GM18907 (cell line): ENCODE results near the gene KRABD2.
"Not testable (repeated sequence)": the region's sequence is repeated elsewhere in the genome, so short reads cannot be mapped to it uniquely, and the experiment has no call there.

ENCODE experiments used
- ATAC-seq: cut with Tn5 transposase; IDR thresholded peaks from one replicate; pipeline ENCODE4 v1.9.1; 2021; ENCODE audit warnings: mild to moderate bottlenecking, moderate library complexity; ENCODE audit not compliant: unreplicated experiment

The KRABD2 gene

DNA sequence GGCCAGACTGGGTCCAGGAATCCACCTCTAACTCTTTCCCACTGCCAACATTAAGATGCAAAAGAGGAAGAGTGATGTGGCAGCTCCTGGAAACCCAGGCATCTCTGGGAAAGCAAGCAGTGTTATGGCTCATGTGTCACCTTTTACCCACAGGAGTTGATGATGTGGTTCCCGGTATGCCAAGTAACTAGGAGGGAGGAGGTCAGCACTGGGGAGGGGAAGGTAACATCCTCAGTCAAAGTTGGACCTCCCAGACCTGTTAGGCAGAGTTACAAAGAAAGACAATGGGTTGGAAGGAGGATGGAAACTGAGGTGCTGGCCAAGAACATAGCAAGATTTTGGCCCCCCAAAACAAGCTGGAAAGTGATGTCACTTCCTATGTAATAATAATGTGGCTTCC, 11.4 kb downstream of the KRABD2 start:
- ATAC-seq = no peak

DNA sequence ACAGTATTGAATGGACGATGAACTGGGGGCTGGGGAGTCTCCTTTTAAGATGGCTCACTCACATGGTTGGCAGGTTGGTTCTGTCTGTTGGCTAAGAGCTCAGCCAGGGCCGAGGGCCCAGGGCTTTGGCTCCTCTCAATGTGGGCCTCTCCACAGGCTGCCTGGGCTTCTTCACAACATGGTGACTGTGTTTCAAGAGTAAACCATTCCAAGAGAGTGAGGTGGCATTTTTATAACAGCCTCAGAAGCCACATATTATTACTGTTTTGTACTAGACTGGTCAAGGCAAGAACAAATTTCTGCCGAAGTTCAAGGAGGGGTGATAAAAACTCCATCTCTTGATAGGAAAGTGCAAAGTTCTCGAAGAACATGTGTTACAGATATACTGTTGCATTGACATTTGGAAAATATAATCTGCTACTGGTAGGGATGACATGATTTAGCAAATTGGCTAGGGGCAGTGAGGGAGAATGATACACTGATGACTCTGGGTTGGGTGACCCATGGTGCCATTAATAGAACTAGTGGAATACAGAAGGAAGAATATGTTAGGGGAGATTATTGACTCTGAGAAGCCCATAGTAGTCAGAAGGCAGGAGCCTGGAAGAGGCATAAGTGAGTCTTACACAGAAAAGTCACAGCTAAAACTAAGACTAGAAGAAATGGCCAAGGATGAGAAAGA, 13.7 kb downstream of the KRABD2 start:
- ATAC-seq = no peak

- no peak for ATAC-seq
These were observed 15.8 kb downstream of the KRABD2 start for GRCh38 chr17:8360751-8361150.

GRCh38 chr17:8360260-8360659, 16.2 kb downstream of the KRABD2 start:
- ATAC-seq = no peak

- no peak for ATAC-seq
These were observed 16.7 kb downstream of the KRABD2 start for GRCh38 chr17:8359769-8360168.

GRCh38 chr17:8357910-8358309, 18.6 kb downstream of the KRABD2 start:
- no peak for ATAC-seq

- ATAC-seq = no peak
These were observed 22.3 kb downstream of the KRABD2 start for GRCh38 chr17:8354236-8354635.

- ATAC-seq = no peak
These were observed 22.8 kb downstream of the KRABD2 start for GRCh38 chr17:8353736-8354135.

GRCh38 chr17:8350339-8350738, 26.2 kb downstream of the KRABD2 start:
- ATAC-seq = no peak

DNA sequence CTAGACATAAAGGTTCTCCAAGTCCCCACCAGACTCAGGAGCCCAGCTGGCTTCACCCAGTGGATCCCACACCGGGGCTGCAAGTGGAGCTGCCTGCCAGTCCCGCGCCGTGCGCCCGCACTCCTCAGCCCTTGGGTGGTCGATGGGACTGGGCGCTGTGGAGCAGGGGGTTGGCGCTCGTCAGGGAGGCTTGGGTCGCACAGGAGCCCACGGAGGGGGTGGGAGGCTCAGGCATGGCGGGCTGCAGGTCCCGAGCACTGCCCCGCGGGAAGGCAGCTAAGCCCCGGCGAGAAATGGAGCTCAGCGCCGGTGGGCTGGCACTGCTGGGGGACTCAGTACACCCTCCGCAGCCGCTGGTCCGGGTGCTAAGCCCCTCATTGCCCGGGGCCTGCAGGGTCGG, 29.5 kb downstream of the KRABD2 start:
- not testable (repeated sequence) for ATAC-seq

GRCh38 chr17:8345951-8346665, 30.4 kb downstream of the KRABD2 start:
- no peak for ATAC-seq

DNA sequence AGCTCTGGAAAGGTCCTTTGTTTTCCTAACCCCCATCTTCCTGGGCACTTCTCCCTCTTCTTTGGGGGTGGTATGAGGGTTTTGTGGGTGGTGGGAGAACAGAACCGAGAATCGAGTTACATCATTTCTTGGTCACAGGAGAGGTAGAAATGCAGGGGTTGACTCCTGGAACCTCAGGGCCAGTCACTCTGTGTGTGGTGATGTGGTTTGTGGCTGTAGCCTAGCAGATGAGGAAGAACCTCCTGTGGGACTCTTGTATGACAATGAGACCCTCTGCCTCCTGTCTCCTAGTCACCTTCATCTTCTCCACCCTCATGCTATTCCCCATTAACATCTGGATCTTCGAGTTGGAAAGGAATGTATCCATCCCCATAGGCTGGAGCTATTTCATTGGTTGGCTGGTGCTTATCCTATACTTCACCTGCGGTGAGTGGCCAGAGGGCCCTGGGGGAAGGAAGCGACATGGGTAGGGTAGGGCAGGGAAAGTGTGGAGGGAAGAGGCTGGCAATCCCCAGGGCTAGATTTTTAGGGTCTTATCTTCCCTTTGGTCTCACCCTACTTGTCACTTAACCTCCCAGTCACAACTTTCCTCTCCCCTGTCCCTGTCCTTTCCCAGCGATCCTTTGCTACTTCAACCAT, 31.3 kb downstream of the KRABD2 start:
- no peak for ATAC-seq

DNA sequence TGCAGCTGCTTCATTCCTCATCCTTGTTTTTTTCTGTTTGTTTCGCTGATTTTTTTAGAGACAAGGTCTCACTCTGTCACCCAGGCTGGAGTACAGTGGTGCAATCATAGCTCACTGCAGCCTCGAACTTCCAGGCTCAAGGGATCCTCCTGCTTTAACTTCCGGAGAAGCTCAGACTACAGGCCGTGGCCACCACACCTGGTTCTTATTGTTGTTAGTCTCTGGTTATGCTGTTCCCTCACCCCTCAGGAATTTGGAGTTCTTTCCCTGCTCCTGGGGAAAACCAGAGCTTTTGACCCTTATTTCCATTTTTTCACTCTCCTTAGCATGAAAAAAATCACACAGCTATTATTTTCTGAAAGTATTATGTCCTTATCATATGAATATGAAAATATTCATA, 35.0 kb downstream of the KRABD2 start:
- no peak for ATAC-seq

- no peak for ATAC-seq
These were observed 37.0 kb downstream of the KRABD2 start, which contains the start of gene ODF4 for GRCh38 chr17:8339540-8339939. Gene ODF4, plus strand, starts transcription at chr17:8339840. Its CDS starts 212 bp downstream, at chr17:8340052.

DNA sequence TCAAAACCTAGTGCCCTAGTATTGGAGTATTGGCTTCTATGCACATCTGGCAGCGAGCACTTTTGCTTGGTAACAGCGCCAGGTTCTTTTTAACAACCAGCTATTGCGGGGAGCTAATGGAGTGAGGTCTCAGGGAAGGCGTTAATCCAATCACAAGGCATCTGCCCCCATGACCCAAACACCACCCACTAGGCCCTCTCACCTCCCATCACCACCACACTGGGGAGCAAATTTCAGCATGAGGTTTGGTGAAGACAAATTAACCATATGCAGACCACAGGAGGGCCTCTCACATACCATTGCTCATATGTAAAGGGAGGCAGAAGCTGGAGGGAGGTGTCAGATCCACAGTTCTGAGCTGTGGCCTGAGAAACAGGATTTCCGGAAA, 37.8 kb downstream of the KRABD2 start:
- ATAC-seq = no peak

DNA sequence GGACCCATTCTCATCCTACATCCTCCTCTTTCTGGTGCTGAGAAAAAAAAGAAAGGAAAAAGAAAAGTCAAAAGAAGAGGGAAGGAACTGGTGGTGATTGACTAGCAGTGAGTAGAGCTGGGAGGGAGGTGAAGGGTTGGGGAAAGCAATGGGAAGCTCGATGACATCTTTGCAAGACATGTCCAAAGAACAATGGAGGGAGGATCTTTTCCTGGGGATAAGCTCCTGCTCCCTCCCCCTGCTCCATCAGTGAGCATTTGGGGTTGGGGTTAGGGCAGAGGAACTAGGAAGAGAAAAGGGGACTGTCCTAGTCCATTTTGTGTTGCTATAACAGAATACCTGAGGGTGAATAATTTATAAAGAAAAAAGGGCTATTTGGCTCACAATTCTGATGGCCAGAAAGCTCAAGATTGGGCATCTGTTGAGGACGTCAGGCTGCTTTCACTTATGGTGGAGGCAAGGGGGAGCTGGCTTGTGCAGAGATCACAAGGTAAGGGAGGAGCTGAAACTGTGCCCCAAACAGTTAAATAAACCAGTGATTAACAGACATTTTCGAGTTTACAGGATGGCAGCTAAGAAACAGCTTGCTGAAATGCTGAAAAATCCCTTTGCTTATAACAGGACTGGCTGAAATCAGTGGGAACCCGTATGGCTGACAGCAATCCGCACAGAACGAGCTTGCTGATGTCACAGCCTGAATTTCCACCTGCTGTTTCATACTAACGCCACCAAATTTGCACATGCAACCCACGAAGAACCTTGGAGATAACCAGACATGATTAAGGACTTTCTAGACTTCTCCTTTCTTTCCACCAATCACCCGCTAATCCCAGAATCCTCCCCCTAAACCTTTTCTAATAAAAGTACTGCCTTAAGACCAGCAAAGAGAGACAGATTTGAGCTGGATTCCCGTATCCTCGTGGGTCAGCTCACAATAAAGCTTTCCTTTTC, 38.4 kb downstream of the KRABD2 start:
- no peak for ATAC-seq

DNA sequence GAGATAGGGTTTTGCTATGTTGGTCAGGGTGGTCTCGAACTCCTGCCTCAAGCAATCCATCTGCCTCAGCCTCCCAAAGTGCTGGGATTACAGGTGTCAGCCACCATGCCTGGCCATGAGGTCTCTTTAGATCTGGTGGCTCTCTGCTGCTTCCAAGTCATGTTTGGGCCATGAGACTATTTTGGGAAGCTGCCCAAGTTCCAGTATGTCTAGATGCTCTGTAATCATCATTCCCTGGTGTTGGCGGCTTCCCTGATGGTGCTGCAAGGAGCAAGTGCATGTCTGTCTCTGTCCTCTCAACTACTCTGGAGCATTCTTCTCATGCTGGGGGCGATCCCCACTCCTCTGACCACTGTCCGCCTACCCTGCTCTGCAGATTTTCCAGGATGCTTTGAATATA, 43.2 kb downstream of the KRABD2 start:
- ATAC-seq = no peak

DNA sequence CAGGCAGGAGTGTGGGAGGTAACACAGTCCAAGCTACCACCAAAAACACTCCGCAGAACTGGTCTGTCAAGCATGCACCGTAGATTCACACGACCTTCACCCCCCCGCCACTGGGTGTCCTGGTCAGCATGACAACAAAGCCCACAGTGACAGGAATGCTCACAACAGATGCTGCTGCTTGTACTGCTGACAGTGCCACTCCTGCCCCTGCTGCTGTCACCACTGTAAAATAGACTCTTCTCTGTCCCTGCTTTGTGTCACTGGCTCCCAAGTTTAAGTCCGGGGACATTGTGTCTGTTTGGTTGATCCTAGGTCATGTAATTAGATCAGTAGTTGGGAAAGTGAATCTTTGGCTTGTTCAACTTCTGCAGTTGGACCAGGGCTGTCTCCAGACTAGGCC, 43.8 kb downstream of the KRABD2 start:
- ATAC-seq = no peak

GRCh38 chr17:8332128-8332527, 44.4 kb downstream of the KRABD2 start:
- no peak for ATAC-seq

- no peak for ATAC-seq
These were observed 49.2 kb downstream of the KRABD2 start for GRCh38 chr17:8327303-8327649.
